Activated CD4-positive, alpha-beta T cell treated with anti-CD3 and anti-CD28 coated beads for 1 hour (primary cell): ENCODE measurements around the gene DCUN1D1.

Experiments
- DNase-seq: peaks from one replicate; pipeline ENCODE4 v3.0.0-alpha.2; 2020

DCUN1D1 gene

GRCh38 chr3:182971637-182972036, 8.7 kb downstream of the DCUN1D1 start:
- no peak for DNase-seq

- no peak for DNase-seq
Measured at GRCh38 chr3:182970811-182971418, 9.4 kb downstream of the DCUN1D1 start.

GRCh38 chr3:182969853-182970252, 10.5 kb downstream of the DCUN1D1 start:
- no peak for DNase-seq

GRCh38 chr3:182969277-182969676, 11.1 kb downstream of the DCUN1D1 start:
- no peak for DNase-seq

GRCh38 chr3:182967218-182968204, 12.8 kb downstream of the DCUN1D1 start:
- DNase-seq, result no peak

GRCh38 chr3:182965861-182966366, 14.4 kb downstream of the DCUN1D1 start:
- no peak for DNase-seq

- no peak for DNase-seq
Measured at GRCh38 chr3:182964179-182964578, 16.2 kb downstream of the DCUN1D1 start.

GRCh38 chr3:182962166-182962565, 18.2 kb downstream of the DCUN1D1 start:
- no peak for DNase-seq

- no peak for DNase-seq
Measured at GRCh38 chr3:182959474-182960350, 20.6 kb downstream of the DCUN1D1 start.

GRCh38 chr3:182957676-182958266, 22.6 kb downstream of the DCUN1D1 start:
- DNase-seq, result no peak

GRCh38 chr3:182957226-182957625, 23.1 kb downstream of the DCUN1D1 start:
- no peak for DNase-seq

- DNase-seq, result no peak
Measured at GRCh38 chr3:182954553-182955235, 25.6 kb downstream of the DCUN1D1 start.

GRCh38 chr3:182949688-182950087, 30.6 kb downstream of the DCUN1D1 start:
- DNase-seq, result no peak

- DNase-seq, result no peak
Measured at GRCh38 chr3:182948305-182948704, 32.0 kb downstream of the DCUN1D1 start.

GRCh38 chr3:182947888-182948287, 32.5 kb downstream of the DCUN1D1 start:
- no peak for DNase-seq

GRCh38 chr3:182941719-182942118, 38.6 kb downstream of the DCUN1D1 start:
- no peak for DNase-seq

GRCh38 chr3:182940266-182940808, 40.0 kb downstream of the DCUN1D1 start:
- DNase-seq, result no peak

GRCh38 chr3:182937293-182938051, 42.9 kb downstream of the DCUN1D1 start:
- no peak for DNase-seq

- no peak for DNase-seq
Measured at GRCh38 chr3:182936918-182937285, 43.4 kb downstream of the DCUN1D1 start.

GRCh38 chr3:182936239-182936917, 44.0 kb downstream of the DCUN1D1 start:
- no peak for DNase-seq
